Lung (tissue), 12 donors: ENCODE data around the gene ZNF276. TPM values are rescaled to one million over a fixed set of nuclear protein-coding genes. Genes with fewer than 3 reads are reported as not detected.

Experiments used
- ATAC-seq: fragments of 200-7000 bp; cut with Tn5 transposase; one replicate; pipeline ENCODE4 v1.9.1; 2020; ENCODE audit warnings: moderate number of reproducible peaks; ENCODE audit not compliant: insufficient read depth, low FRiP score
- DNase-seq, 3 donors: peaks; one replicate each; pipeline ENCODE4 v3.0.0-alpha.2; 2013 to 2017
- H3K27ac ChIP-seq, 2 donors: one replicate each; pipeline ENCODE4 v1.5.1; 2013; ENCODE audit warnings: mild to moderate bottlenecking in 2 of 2, moderate library complexity in 2 of 2, control low read depth in 1 of 2, inconsistent platforms in 1 of 2, low read depth in 1 of 2, low read length in 1 of 2
- H3K27me3 ChIP-seq, 3 donors: one replicate each; pipeline ENCODE4 v1.5.1; 2013; ENCODE audit warnings: low read length in 2 of 3; ENCODE audit not compliant: control insufficient read depth in 3 of 3, insufficient read depth in 3 of 3
- H3K36me3 ChIP-seq, 4 donors: one replicate each; pipeline ENCODE4 v1.5.1; 2013; ENCODE audit warnings: low read length in 4 of 4, mild to moderate bottlenecking in 1 of 4, moderate library complexity in 1 of 4; ENCODE audit not compliant: control insufficient read depth in 4 of 4, insufficient read depth in 4 of 4
- H3K4me1 ChIP-seq, 5 donors: one replicate each; pipeline ENCODE4 v1.5.1; 2013; ENCODE audit warnings: low read length in 5 of 5, mild to moderate bottlenecking in 2 of 5, moderate library complexity in 1 of 5; ENCODE audit not compliant: control insufficient read depth in 5 of 5, insufficient read depth in 5 of 5
- H3K4me3 ChIP-seq: one replicate; pipeline ENCODE4 v1.5.1; 2013; ENCODE audit warnings: mild to moderate bottlenecking, control low read depth, moderate library complexity
- H3K9ac ChIP-seq, 2 donors: one replicate each; pipeline ENCODE4 v1.5.1; 2013; ENCODE audit warnings: low read length in 2 of 2, control low read depth in 1 of 2; ENCODE audit not compliant: insufficient read depth in 1 of 2
- H3K9me3 ChIP-seq, 4 donors: one replicate each; pipeline ENCODE4 v1.5.1; 2013; ENCODE audit warnings: low read length in 3 of 4, mild to moderate bottlenecking in 1 of 4, moderate library complexity in 1 of 4; ENCODE audit not compliant: control insufficient read depth in 4 of 4, insufficient read depth in 3 of 4
- CTCF ChIP-seq: IDR thresholded peaks from 2 replicates; pipeline ENCODE4 v1.5.1; 2012; ENCODE audit warnings: mild to moderate bottlenecking; ENCODE audit errors: control extremely low read depth, extremely low read depth
- WGBS, 2 donors: extraction: QIAGEN DNeasy Blood & Tissue Kit; methylation state at CpG; one replicate each; pipeline ENCODE4 v1.1.7; 2013; 5-methylcytosine and 5-hydroxymethylcytosine counted together
- polyA plus RNA-seq, 2 donors: library from polyadenylated mRNA; stranded (reverse); fragments of 200-250 nt; gene quantifications; one replicate each; pipeline ENCODE4 v1.2.1, GENCODE V29; 2013
- total RNA-seq, 2 donors: library from RNA; depleted of rRNA in 1 of 2; stranded (reverse); fragments of >200 nt in 1 of 2; gene quantifications; one replicate each; pipeline ENCODE4 v1.2.1, GENCODE V29; 2014 to 2021
- donor health status: control.
- donor health status: control.
- donor health status: Bipolar disorder and iron deficiency.
- donor health status: healthy.
- donor health status: DM: yes; HTN: yes; CAD: no.

Gene ZNF276
- total and polyA plus RNA-seq, 4 donors: 21.8 to 34.9 (median 25.0) TPM

GRCh38 chr16:89690392-89690901 is 30.9 kb upstream of the ZNF276 start:
- 92 to 94% methylated on average over 16 of the region's 16 CpGs for WGBS, 2 donors
- no peak for TF ChIP-seq CTCF
- no peaks in the 10 kb centered on the region for H3K27me3 ChIP-seq
- H3K9me3 ChIP-seq: peaks cover 0 to 3% (median 0%) of the 10 kb centered on the region in 4 donors
- ATAC-seq: no peak
- peaks cover 4 to 43% (median 22%) of the 10 kb centered on the region in 4 donors for H3K36me3 ChIP-seq
- no peak overlapping the region for H3K9ac ChIP-seq
- no peak for DNase-seq
- peaks cover 0 to 9% (median 4%) of the 10 kb centered on the region in 5 donors for H3K4me1 ChIP-seq
- H3K27ac ChIP-seq: no peak overlapping the region
- no peak overlapping the region for H3K4me3 ChIP-seq

GRCh38 chr16:89691231-89691985 is 29.9 kb upstream of the ZNF276 start:
- Histone ChIP-seq H3K36me3 (peaks cover 4 to 51% (median 21%) of the 10 kb centered on the region in 4 donors), H3K4me3 (no peak overlapping the region), H3K27ac (no peak overlapping the region), H3K27me3 (no peaks in the 10 kb centered on the region), H3K4me1 (peaks cover 0 to 9% (median 4%) of the 10 kb centered on the region in 5 donors), H3K9ac (no peak overlapping the region), H3K9me3 (no peaks in the 10 kb centered on the region)
- ATAC-seq (no peak), DNase-seq (no peak)
- no peak for TF ChIP-seq CTCF
- WGBS, 2 donors: 96% methylated on average over 21 of the region's 21 CpGs

GRCh38 chr16:89691986-89692569 is 29.3 kb upstream of the ZNF276 start:
- Histone ChIP-seq H3K4me1 (peaks cover 0 to 8% (median 4%) of the 10 kb centered on the region in 5 donors), H3K4me3 (no peak overlapping the region), H3K9me3 (no peaks in the 10 kb centered on the region), H3K27ac (no peak overlapping the region), H3K9ac (no peak overlapping the region), H3K36me3 (peaks cover 4 to 57% (median 21%) of the 10 kb centered on the region in 4 donors), H3K27me3 (no peaks in the 10 kb centered on the region)
- no peak for ATAC-seq
- no peak for DNase-seq
- TF ChIP-seq CTCF: no peak
- WGBS, 2 donors: 90 to 92% methylated on average over 13 of the region's 13 CpGs
